GM19452 (cell line): ENCODE results near the gene PTPN2.
A peak's percentile ranks its signal among the peaks of the same experiment; 100 is the strongest.
"Not testable (repeated sequence)": the region's sequence is repeated elsewhere in the genome, so short reads cannot be mapped to it uniquely, and the experiment has no call there.

Source experiments
- ATAC-seq: cut with Tn5 transposase; IDR thresholded peaks from one replicate; pipeline ENCODE4 v1.9.1; 2021; ENCODE audit not compliant: unreplicated experiment

PTPN2 gene

GRCh38 chr18:12883684-12884405 is at the start of gene PTPN2:
PTPN2 (minus strand) TSS chr18:12884237; CDS start chr18:12884141, 96 bp downstream.
- ATAC-seq, result peak; percentile 75

GRCh38 chr18:12933327-12933726 is 49.3 kb upstream of the PTPN2 start:
- ATAC-seq, result no peak

GRCh38 chr18:12930908-12931307 is 46.9 kb upstream of the PTPN2 start:
- no peak for ATAC-seq

GRCh38 chr18:12930376-12930775 is 46.3 kb upstream of the PTPN2 start:
- no peak for ATAC-seq

GRCh38 chr18:12929477-12930083 is 45.5 kb upstream of the PTPN2 start:
- no peak for ATAC-seq

- no peak for ATAC-seq
These were observed 44.6 kb upstream of the PTPN2 start for GRCh38 chr18:12928641-12929040.

- no peak for ATAC-seq
These were observed 44.2 kb upstream of the PTPN2 start for GRCh38 chr18:12928206-12928605.

- no peak for ATAC-seq
These were observed 40.6 kb upstream of the PTPN2 start for GRCh38 chr18:12924616-12925015.

- no peak for ATAC-seq
These were observed 38.2 kb upstream of the PTPN2 start for GRCh38 chr18:12922266-12922665.

GRCh38 chr18:12921178-12921577 is 37.1 kb upstream of the PTPN2 start:
- peak; percentile 66 for ATAC-seq

GRCh38 chr18:12911929-12912703 is 28.1 kb upstream of the PTPN2 start:
- ATAC-seq, result no peak

GRCh38 chr18:12911025-12911928 is 27.2 kb upstream of the PTPN2 start:
- ATAC-seq, result no peak

GRCh38 chr18:12908706-12909105 is 24.7 kb upstream of the PTPN2 start:
- ATAC-seq, result no peak

GRCh38 chr18:12907258-12907925 is 23.4 kb upstream of the PTPN2 start:
- ATAC-seq, result no peak

GRCh38 chr18:12906773-12907172 is 22.7 kb upstream of the PTPN2 start:
- no peak for ATAC-seq

GRCh38 chr18:12906119-12906518 is 22.1 kb upstream of the PTPN2 start:
- no peak for ATAC-seq

GRCh38 chr18:12904012-12904516 is 20.0 kb upstream of the PTPN2 start:
- ATAC-seq, result no peak

- ATAC-seq, result not testable (repeated sequence)
These were observed 17.2 kb upstream of the PTPN2 start for GRCh38 chr18:12901208-12901607.

GRCh38 chr18:12896784-12897333 is 12.8 kb upstream of the PTPN2 start:
- not testable (repeated sequence) for ATAC-seq

- ATAC-seq, result no peak
These were observed 11.6 kb upstream of the PTPN2 start for GRCh38 chr18:12895626-12896025.
